Tibial artery (tissue), 4 donors: ENCODE results near the gene PPFIA2.
"Not testable (repeated sequence)": the region's sequence is repeated elsewhere in the genome, so short reads cannot be mapped to it uniquely, and the experiment has no call there.

ENCODE experiments used
- DNase-seq, 2 donors: peaks; one replicate each; pipeline ENCODE4 v3.0.0-alpha.2; 2019
- H3K27ac ChIP-seq, 2 donors: fragments of 200-600 bp; sonication (generic) in 1 of 2; 1 replicate in 1 of 2; 2 replicates in 1 of 2; pipeline ENCODE4 v1.5.1; 2018 to 2019; ENCODE audit warnings: mild to moderate bottlenecking in 1 of 2
- H3K27me3 ChIP-seq, 2 donors: fragments of 200-600 bp; sonication (generic) in 1 of 2; one replicate each; pipeline versions ENCODE4 v1.5.1 to v1.6.0; 2016 to 2019
- H3K36me3 ChIP-seq, 3 donors: fragments of 200-600 bp; sonication (generic) in 2 of 3; one replicate each; pipeline ENCODE4 v1.5.1; 2016 to 2019; ENCODE audit warnings: mild to moderate bottlenecking in 2 of 3
- H3K4me1 ChIP-seq, 4 donors: fragments of 200-600 bp; sonication (generic) in 2 of 4; 1 replicate in 3 of 4; 2 replicates in 1 of 4; pipeline ENCODE4 v1.5.1; 2016 to 2019
- H3K4me3 ChIP-seq, 2 donors: fragments of 200-600 bp; sonication (generic) in 1 of 2; 1 replicate in 1 of 2; 2 replicates in 1 of 2; pipeline ENCODE4 v1.5.1; 2018 to 2019; ENCODE audit warnings: mild to moderate bottlenecking in 2 of 2
- H3K9me3 ChIP-seq, 3 donors: fragments of 200-600 bp; sonication (generic) in 1 of 3; one replicate each; pipeline ENCODE4 v1.5.1; 2016 to 2019
- CTCF ChIP-seq, 2 experiments: fragments of 200-600 bp in 1 of 2; fragments of 450-650 bp in 1 of 2; IDR thresholded peaks; one replicate each; pipeline ENCODE4 v1.5.1; 2017 to 2019; ENCODE audit warnings: antibody characterized with exemption in 2 of 2, mild to moderate bottlenecking in 1 of 2, moderate library complexity in 1 of 2
- intact Hi-C: fragments of 100-400 bp; cut with DNase I; formaldehyde crosslinking; loops from one replicate; pipeline ENCODE4 v1.15.0; 2023; ENCODE audit warnings: low total_unique reads

The PPFIA2 gene

GRCh38 chr12:81211306-81211705 is 547.8 kb downstream of the PPFIA2 start:
- Histone ChIP-seq H3K27me3 (no peaks in the 10 kb centered on the region), H3K9me3 (no peaks in the 10 kb centered on the region), H3K27ac (no peak overlapping the region), H3K4me3 (no peak overlapping the region), H3K4me1 (peaks cover 0 to 14% (median 5%) of the 10 kb centered on the region in 4 donors), H3K36me3 (no peaks in the 10 kb centered on the region)
- intact Hi-C loops: no loop called here
- no peak for TF ChIP-seq CTCF (IDR thresholded peaks at IDR 0.05)
- no peak for DNase-seq

- DNase-seq, H3K4me3 ChIP-seq, H3K36me3 ChIP-seq, H3K27me3 ChIP-seq, H3K9me3 ChIP-seq, H3K27ac ChIP-seq, intact Hi-C loops: not testable (repeated sequence)
- H3K4me1 ChIP-seq: peaks cover 0 to 14% (median 5%) of the 10 kb centered on the region in 4 donors
These were observed 549.4 kb downstream of the PPFIA2 start for GRCh38 chr12:81209772-81210225.

- H3K36me3 ChIP-seq: peaks cover 0 to 5% (median 0%) of the 10 kb centered on the region in 3 donors
- no peak for TF ChIP-seq CTCF (IDR thresholded peaks at IDR 0.05)
- H3K27me3 ChIP-seq: no peaks in the 10 kb centered on the region
- intact Hi-C loops: no loop called here
- no peak for DNase-seq
- no peak overlapping the region for H3K4me3 ChIP-seq
- peaks cover 0 to 14% (median 5%) of the 10 kb centered on the region in 4 donors for H3K4me1 ChIP-seq
- H3K9me3 ChIP-seq: no peaks in the 10 kb centered on the region
- no peak overlapping the region for H3K27ac ChIP-seq
These were observed 550.1 kb downstream of the PPFIA2 start for GRCh38 chr12:81209012-81209411.

GRCh38 chr12:81208187-81208911 is 550.8 kb downstream of the PPFIA2 start:
- no peaks in the 10 kb centered on the region for H3K27me3 ChIP-seq
- no peak for DNase-seq
- TF ChIP-seq CTCF (IDR thresholded peaks at IDR 0.05): no peak
- intact Hi-C loops: no loop called here
- H3K27ac ChIP-seq: no peak overlapping the region
- H3K9me3 ChIP-seq: no peaks in the 10 kb centered on the region
- peaks cover 0 to 14% (median 5%) of the 10 kb centered on the region in 4 donors for H3K4me1 ChIP-seq
- no peak overlapping the region for H3K4me3 ChIP-seq
- peaks cover 0 to 5% (median 0%) of the 10 kb centered on the region in 3 donors for H3K36me3 ChIP-seq
